HEK293 (cell line): ENCODE measurements around the gene NINJ2.
A peak's percentile ranks its signal among the peaks of the same experiment; 100 is the strongest.

Experiments used
- BCL6B ChIP-seq: fragments of 450-650 bp; formaldehyde crosslinking; IDR thresholded peaks from 2 replicates; pipeline ENCODE4 v1.5.1; 2017; ENCODE audit warnings: missing biosample characterization, missing genetic modification characterization
- ELK4 ChIP-seq: IDR thresholded peaks from 2 replicates; pipeline ENCODE4 v1.6.1; 2011; ENCODE audit warnings: mild to moderate bottlenecking, low read depth, low read length, borderline replicate concordance
- PATZ1 ChIP-seq: fragments of 450-650 bp; formaldehyde crosslinking; IDR thresholded peaks from 2 replicates; pipeline ENCODE4 v1.5.1; 2016; ENCODE audit warnings: missing biosample characterization, missing genetic modification characterization
- SCRT2 ChIP-seq: fragments of 450-650 bp; formaldehyde crosslinking; IDR thresholded peaks from 2 replicates; pipeline ENCODE4 v1.5.1; 2016; ENCODE audit warnings: missing biosample characterization, missing genetic modification characterization
- TCF7L2 ChIP-seq: IDR thresholded peaks from 2 replicates; pipeline ENCODE4 v1.6.1; 2011; ENCODE audit warnings: low read depth, mild to moderate bottlenecking, inconsistent platforms, low read length, moderate library complexity, borderline replicate concordance
- TRIM28 ChIP-seq: IDR thresholded peaks from 2 replicates; pipeline ENCODE4 v1.6.1; 2011; ENCODE audit warnings: low read length, control low read depth, borderline replicate concordance
- TSHZ1 ChIP-seq: fragments of 450-650 bp; formaldehyde crosslinking; IDR thresholded peaks from 2 replicates; pipeline ENCODE4 v1.5.1; 2016; ENCODE audit warnings: missing biosample characterization, missing genetic modification characterization, borderline replicate concordance
- ZBTB8A ChIP-seq: fragments of 450-650 bp; formaldehyde crosslinking; IDR thresholded peaks from 2 replicates; pipeline ENCODE4 v1.5.1; 2016; ENCODE audit warnings: missing biosample characterization, missing genetic modification characterization
- ZEB2 ChIP-seq: fragments of 450-650 bp; formaldehyde crosslinking; IDR thresholded peaks from 2 replicates; pipeline ENCODE4 v1.5.1; 2016; ENCODE audit warnings: missing biosample characterization, missing genetic modification characterization
- ZNF121 ChIP-seq: fragments of 450-650 bp; formaldehyde crosslinking; IDR thresholded peaks from 2 replicates; pipeline ENCODE4 v1.5.1; 2016; ENCODE audit warnings: missing biosample characterization, missing genetic modification characterization
- ZNF138 ChIP-seq: fragments of 450-650 bp; formaldehyde crosslinking; IDR thresholded peaks from 2 replicates; pipeline ENCODE4 v1.5.1; 2016; ENCODE audit warnings: missing biosample characterization, missing genetic modification characterization, borderline replicate concordance
- ZNF184 ChIP-seq: fragments of 450-650 bp; IDR thresholded peaks from 2 replicates; pipeline ENCODE4 v1.5.1; 2018; ENCODE audit warnings: missing biosample characterization, mild to moderate bottlenecking, missing genetic modification characterization
- ZNF2 ChIP-seq: fragments of 450-650 bp; formaldehyde crosslinking; IDR thresholded peaks from 2 replicates; pipeline ENCODE4 v1.5.1; 2016; ENCODE audit warnings: missing biosample characterization, missing genetic modification characterization
- ZNF211 ChIP-seq: fragments of 450-650 bp; formaldehyde crosslinking; IDR thresholded peaks from 2 replicates; pipeline ENCODE4 v1.5.1; 2016; ENCODE audit warnings: low read depth, missing biosample characterization, missing genetic modification characterization
- ZNF223 ChIP-seq: fragments of 450-650 bp; formaldehyde crosslinking; IDR thresholded peaks from 2 replicates; pipeline ENCODE4 v1.5.1; 2016; ENCODE audit warnings: missing biosample characterization, missing genetic modification characterization
- ZNF248 ChIP-seq: fragments of 450-650 bp; formaldehyde crosslinking; IDR thresholded peaks from 2 replicates; pipeline ENCODE4 v1.5.1; 2017; ENCODE audit warnings: missing biosample characterization, missing genetic modification characterization
- ZNF280C ChIP-seq: fragments of 450-650 bp; formaldehyde crosslinking; IDR thresholded peaks from 2 replicates; pipeline ENCODE4 v1.5.1; 2016; ENCODE audit warnings: missing biosample characterization, missing genetic modification characterization
- ZNF341 ChIP-seq: fragments of 450-650 bp; formaldehyde crosslinking; IDR thresholded peaks from 2 replicates; pipeline ENCODE4; 2016; ENCODE audit warnings: low read depth, missing biosample characterization, missing genetic modification characterization
- ZNF394 ChIP-seq: fragments of 450-650 bp; formaldehyde crosslinking; IDR thresholded peaks from 2 replicates; pipeline ENCODE4 v1.5.1; 2016; ENCODE audit warnings: missing biosample characterization, missing genetic modification characterization, mild to moderate bottlenecking, moderate library complexity, borderline replicate concordance
- ZNF488 ChIP-seq: fragments of 450-650 bp; formaldehyde crosslinking; IDR thresholded peaks from 2 replicates; pipeline ENCODE4 v1.5.1; 2016; ENCODE audit warnings: missing biosample characterization, missing genetic modification characterization
- ZNF514 ChIP-seq: fragments of 450-650 bp; formaldehyde crosslinking; IDR thresholded peaks from 2 replicates; pipeline ENCODE4 v1.5.1; 2016; ENCODE audit warnings: missing biosample characterization, missing genetic modification characterization
- ZNF645 ChIP-seq: fragments of 450-650 bp; formaldehyde crosslinking; IDR thresholded peaks from 2 replicates; pipeline ENCODE4; 2016; ENCODE audit warnings: missing biosample characterization, missing genetic modification characterization
- ZNF677 ChIP-seq: fragments of 450-650 bp; IDR thresholded peaks from 2 replicates; pipeline ENCODE4 v1.5.0; 2018; ENCODE audit warnings: missing biosample characterization, mild to moderate bottlenecking, missing genetic modification characterization, moderate library complexity
- ZSCAN18 ChIP-seq: fragments of 450-650 bp; formaldehyde crosslinking; IDR thresholded peaks from 2 replicates; pipeline ENCODE4 v1.5.1; 2016; ENCODE audit warnings: missing biosample characterization, missing genetic modification characterization
- ZSCAN30 ChIP-seq: fragments of 450-650 bp; IDR thresholded peaks from 2 replicates; pipeline ENCODE4 v1.5.1; 2018; ENCODE audit warnings: missing biosample characterization, mild to moderate bottlenecking, missing genetic modification characterization, moderate library complexity
- ZXDB ChIP-seq: fragments of 450-650 bp; formaldehyde crosslinking; IDR thresholded peaks from 2 replicates; pipeline ENCODE4 v1.5.1; 2016; ENCODE audit warnings: missing biosample characterization, missing genetic modification characterization

NINJ2 gene

GRCh38 chr12:666766-667308 is 3.6 kb upstream of the NINJ2 start (continued):
- TF ChIP-seq ZNF121 (tag by site-specific recombination) (no peak), ZNF184 (tag by site-specific recombination) (no peak), ZNF248 (tag by site-specific recombination) (no peak), BCL6B (tag by site-specific recombination) (no peak), ZXDB (tag by site-specific recombination) (no peak), ZEB2 (tag by site-specific recombination) (0 out of 2 replicates have a peak, but pooled peaks have one; percentile 31), ZNF645 (tag by site-specific recombination) (no peak), ZNF341 (tag by site-specific recombination) (no peak), ZNF514 (no peak), PATZ1 (tag by site-specific recombination) (no peak), ZNF677 (tag by site-specific recombination) (no peak), ZNF488 (tag by site-specific recombination) (no peak), ZNF280C (tag by site-specific recombination) (no peak), ZNF138 (tag by site-specific recombination) (no peak), TCF7L2 (no peak), ZNF2 (tag by site-specific recombination) (peak; percentile 42; the same call in 1 of the 2 replicates), ELK4 (no peak), TRIM28 (no peak), ZNF211 (tag by site-specific recombination) (no peak), ZNF394 (tag by site-specific recombination) (peak; percentile 34; the same call in 1 of the 2 replicates), SCRT2 (tag by site-specific recombination) (peak; percentile 42; the same call in 1 of the 2 replicates), ZNF223 (tag by site-specific recombination) (no peak), ZSCAN18 (no peak), ZBTB8A (tag by site-specific recombination) (no peak), TSHZ1 (tag by site-specific recombination) (no peak), ZSCAN30 (tag by site-specific recombination) (0 out of 2 replicates have a peak, but pooled peaks have one; percentile 47)
